MV-4-11 (cell line): Measurements from ENCODE around the gene SLC17A5.
"Not testable (repeated sequence)": the region's sequence is repeated elsewhere in the genome, so short reads cannot be mapped to it uniquely, and the experiment has no call there.

Experiments
- DNase-seq: peaks from one replicate; lab custom pipeline; 2025; lab: John Stamatoyannopoulos, UW

The SLC17A5 gene

DNA sequence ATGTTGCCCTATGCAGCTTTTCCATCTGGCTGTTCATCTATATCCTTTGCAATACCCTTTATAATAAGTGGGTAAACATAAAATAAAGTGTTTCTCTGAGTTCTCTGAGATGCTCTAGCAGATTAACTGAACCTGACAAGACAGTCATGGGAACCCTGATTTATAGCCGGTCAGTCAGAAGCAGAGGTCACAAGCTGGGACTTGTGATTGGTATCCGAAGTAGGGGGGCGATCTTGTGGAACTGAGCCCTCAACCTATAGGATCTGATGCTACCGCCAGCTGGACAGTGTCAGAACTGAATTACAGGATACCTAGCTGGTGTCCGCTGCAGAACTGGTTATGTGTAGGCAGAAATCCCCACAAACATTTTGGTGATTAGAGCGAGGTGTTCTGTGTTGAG, 39.0 kb downstream of the SLC17A5 start:
- no peak for DNase-seq

GRCh38 chr6:73613806-73614536, 39.8 kb downstream of the SLC17A5 start:
- DNase-seq: no peak

GRCh38 chr6:73612611-73613010, 41.2 kb downstream of the SLC17A5 start:
- DNase-seq: no peak

DNA sequence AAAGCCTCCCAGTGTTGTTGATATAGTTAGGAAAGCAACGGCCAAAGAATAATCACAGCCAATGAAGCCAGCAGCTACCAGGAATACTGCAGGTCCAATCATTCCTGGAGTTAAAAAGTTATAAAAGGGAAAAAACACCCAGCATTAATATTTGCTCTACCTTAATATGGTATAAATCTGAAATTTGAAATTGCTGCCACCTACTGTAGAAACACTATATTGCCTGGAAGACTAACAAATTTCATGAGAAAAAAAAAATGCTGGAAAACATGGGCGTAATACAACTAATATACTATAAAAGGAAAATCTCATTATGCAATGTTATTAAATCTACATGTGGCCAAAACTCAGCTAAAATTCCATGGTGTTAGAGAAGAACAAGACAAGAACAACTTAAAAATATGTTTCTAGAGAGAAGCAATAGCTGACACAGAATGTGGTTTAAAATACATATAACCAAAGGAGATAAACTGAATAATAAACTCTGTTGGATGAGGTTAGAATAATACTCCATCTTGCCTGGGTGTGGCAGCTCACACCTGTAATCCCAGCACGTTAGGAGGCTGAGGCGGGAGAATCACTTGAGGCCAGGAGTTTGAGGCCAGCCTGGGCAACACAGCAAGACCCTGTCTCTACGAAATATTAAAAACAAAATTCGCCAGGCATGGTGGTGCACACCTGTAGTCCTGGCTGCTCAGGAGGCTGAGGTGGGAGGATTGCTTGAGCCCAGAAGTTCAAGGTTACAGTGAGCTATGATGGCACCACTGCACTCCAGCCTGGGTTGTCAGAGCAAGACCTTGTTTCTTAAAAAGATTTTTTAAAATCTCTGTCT, 43.1 kb downstream of the SLC17A5 start:
- peak; percentile 48 for DNase-seq

- DNase-seq: no peak
Measured at GRCh38 chr6:73608761-73609160, 45.0 kb downstream of the SLC17A5 start.

GRCh38 chr6:73606428-73606827, 47.4 kb downstream of the SLC17A5 start:
- no peak for DNase-seq

DNA sequence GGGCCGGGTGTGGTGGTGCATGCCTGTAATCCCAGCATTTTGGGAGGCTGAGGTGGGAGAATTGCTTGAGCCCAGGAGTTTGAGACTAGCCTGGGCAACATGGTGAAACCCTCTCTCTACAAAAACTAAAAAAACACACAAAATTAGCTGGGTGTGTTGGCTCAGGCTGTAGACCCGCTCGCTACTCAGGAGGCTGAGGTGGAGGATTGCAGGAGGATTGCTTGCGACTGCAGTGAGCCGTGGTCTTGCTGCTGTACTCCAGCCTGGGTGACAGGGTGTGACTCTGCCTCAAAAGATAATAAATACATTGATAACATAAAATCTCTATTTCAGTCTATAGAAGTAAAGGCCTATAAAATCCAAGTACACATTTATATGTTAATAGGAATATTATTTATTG, 49.3 kb downstream of the SLC17A5 start:
- no peak for DNase-seq

DNA sequence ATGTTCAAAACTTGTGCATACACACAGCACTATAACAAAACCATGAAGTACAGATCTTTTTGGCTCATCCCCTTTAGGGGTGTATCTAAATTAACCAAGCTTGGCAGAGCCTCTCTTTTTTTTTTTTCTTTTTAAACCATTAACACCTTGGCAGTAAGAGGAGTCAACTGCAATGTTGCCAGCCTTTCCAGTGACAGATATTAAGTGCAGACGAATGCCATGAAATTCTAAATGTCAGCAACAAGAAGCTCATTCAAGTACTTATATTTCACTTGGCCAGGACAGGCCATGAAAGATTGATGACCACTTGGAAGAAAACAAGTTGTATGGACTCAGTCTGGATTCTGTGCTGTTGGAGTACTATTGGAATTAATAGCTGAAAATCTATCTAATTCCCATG, 49.8 kb downstream of the SLC17A5 start:
- DNase-seq: no peak

DNA sequence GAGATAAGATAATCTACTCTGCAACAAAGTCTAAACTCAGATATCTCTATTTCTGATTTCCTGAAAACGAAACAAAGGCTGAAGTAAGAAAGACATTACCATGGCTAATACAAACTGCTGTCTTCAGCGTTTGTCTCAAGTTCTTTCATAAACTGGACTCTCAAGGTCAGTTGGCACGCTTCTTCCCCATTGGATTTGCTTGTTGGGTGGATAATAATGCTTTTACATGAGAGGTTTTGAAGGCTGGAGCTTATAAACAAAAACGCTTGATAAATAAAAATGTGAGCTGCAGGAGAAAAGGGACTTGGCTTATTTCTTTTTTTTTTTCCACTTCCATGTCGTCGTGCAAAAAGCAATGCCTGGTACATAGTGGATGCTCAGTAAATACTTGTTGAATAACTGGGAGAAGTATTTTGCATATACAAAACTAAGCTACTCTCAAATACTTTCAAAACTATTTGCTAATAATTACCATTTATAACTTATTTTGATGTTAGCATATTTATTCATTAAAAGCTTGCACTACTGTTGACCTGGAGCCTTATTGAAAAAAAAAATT, 67.3 kb downstream of the SLC17A5 start:
- DNase-seq: no peak

DNA sequence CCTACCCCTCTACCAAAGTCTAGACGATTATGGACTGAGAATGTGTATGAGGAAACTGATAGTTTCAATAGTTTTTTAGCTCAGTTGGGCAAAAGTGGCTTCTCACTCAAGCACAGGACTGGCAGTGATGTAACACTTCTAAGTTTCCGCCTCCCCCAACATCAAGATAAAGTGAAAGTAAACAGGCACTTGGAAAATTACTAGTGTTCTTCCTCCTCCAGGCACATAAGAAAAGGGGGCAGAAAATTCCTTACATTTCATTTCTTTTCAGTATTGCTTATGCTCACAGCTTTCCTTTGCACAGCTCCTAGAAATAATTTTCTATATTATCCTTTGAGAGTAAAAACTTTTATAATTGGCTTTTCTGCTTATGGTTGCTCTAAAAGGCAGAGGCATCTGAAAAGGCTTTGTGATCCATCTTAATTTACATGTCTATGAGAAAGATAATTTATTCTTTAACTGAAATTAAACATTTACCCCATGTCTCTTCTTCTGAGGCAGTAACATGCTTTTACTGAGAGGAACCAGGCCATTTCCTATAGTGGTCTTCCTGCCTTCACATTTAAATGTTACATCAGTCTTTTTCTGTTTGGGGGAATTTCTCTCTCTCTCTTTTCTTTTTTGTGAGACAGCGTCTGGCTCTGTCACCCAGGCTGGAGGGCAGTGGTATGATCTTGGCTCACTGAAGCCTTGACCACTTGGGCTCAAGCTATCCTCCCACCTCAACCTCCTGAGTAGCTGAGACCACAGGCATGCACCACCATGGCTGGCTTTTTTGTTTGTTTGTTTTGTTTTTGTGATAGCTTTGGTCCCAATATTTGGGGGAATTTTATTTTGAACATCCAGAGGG, 68.0 kb downstream of the SLC17A5 start:
- peak; percentile 88 for DNase-seq

DNA sequence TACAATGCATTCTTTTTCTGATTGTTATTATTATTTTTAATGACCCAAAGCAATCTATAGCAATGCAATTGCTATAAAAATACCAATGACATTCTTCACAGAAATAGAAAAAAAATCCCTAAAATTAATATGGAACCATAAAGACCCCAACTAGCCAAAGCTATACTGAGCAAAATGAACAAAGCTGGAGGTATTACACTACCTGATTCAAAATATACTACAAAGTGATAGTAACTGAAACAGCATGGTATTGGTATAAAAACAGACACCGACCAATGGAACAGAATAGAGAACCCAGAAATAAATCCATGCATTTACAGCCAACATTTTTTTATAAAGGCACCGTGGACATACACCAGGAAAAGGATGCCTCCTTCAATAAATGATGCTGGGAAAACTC, 72.5 kb downstream of the SLC17A5 start:
- DNase-seq: no peak

GRCh38 chr6:73580247-73581149, 73.3 kb downstream of the SLC17A5 start:
- peak; percentile 93 for DNase-seq

GRCh38 chr6:73579851-73580246, 73.9 kb downstream of the SLC17A5 start:
- DNase-seq: peak; percentile 60

GRCh38 chr6:73579389-73579788, 74.4 kb downstream of the SLC17A5 start:
- no peak for DNase-seq

DNA sequence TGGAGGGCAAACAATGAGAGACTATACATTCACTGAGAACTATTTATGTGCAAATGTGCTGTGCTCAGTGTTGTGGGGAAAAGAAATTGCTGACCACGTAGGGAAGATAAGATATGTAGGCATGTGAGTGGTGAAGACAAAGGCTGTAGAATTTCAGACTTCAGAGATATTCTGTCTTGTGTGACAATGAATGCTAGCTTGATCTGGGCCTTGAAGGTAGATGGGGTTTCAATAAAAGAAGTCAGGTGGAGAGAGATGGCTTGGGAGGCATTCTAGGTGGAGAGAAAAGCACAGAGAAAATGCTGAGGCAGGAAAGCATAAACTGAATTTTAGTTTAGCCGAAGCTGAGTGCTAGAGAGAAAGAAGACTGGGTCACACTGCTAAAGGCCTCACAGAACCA, 76.1 kb downstream of the SLC17A5 start:
- DNase-seq: no peak

DNA sequence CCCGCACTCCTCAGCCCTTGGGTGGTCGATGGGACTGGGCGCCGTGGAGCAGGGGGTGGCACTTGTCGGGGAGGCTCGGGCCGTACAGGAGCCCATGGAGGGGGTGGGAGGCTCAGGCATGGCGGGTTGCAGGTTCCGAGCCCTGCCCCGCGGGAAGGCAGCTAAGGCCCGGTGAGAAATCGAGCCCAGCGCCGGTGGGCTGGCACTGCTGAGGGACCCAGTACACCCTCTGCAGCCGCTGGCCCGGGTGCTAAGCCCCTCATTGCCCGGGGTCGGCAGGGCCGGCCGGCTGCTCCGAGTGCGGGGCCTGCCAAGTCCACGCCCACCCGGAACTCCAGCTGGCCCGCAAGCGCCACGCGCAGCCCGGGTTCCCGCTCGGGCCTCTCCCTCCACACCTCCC, 81.3 kb downstream of the SLC17A5 start:
- not testable (repeated sequence) for DNase-seq

- DNase-seq: not testable (repeated sequence)
Measured at GRCh38 chr6:73571218-73572181, 82.3 kb downstream of the SLC17A5 start.

- peak; percentile 4 for DNase-seq
Measured at GRCh38 chr6:73569121-73569520, 84.7 kb downstream of the SLC17A5 start.

DNA sequence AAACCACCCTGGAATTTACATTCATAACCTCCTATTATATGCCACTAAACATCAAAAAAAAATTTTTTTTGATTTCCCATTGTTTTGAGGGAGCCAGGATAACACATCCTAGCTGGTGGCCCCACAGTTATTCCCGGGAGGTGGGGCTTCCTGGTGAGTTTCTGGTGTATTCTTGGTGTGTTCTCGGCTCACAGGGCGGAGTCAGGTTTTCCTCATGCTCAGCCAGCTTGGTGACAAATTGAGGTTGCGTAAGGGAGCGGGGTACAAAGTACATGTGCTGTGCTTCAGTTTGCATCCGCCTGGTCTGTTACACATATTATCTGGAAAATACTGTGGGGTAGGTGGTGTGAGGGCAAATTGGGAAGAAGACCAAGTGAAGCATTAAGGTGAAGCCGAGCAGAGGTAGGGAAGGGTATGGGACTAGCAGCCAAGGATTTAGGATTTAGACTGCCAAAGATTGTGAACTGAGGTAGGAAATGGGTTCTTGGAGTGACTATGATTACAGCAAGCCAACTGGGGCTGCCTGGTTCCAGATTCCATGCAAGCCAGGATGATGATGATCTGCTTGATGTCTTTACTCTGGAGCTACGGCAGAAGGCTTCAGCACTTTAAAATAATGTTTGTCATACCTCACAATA, 86.7 kb downstream of the SLC17A5 start:
- DNase-seq: peak; percentile 85
